Upper lobe of right lung (tissue), 1 donor: ENCODE measurements around the gene IGFL4. TPM values are rescaled to one million over a fixed set of nuclear protein-coding genes. Genes with fewer than 3 reads are reported as not detected.
"Not testable (repeated sequence)": the region's sequence is repeated elsewhere in the genome, so short reads cannot be mapped to it uniquely, and the experiment has no call there.

Experiments used
- ATAC-seq: fragments of 200-7000 bp; cut with Tn5 transposase; one replicate; pipeline ENCODE4 v1.9.1; 2020; ENCODE audit warnings: mild to moderate bottlenecking, moderate library complexity
- DNase-seq: peaks from one replicate; pipeline ENCODE4 v3.0.0-alpha.2; 2020
- H3K27ac ChIP-seq: fragments of 200-600 bp; one replicate; pipeline ENCODE4 v1.8.0; 2022
- H3K27me3 ChIP-seq: fragments of 200-600 bp; one replicate; pipeline ENCODE4 v1.8.0; 2022; ENCODE audit warnings: mild to moderate bottlenecking
- H3K36me3 ChIP-seq: fragments of 200-600 bp; one replicate; pipeline ENCODE4 v1.8.0; 2022
- H3K4me1 ChIP-seq: fragments of 200-600 bp; one replicate; pipeline ENCODE4 v1.8.0; 2022
- H3K4me3 ChIP-seq: fragments of 200-600 bp; one replicate; pipeline ENCODE4 v1.8.0; 2022; ENCODE audit warnings: mild to moderate bottlenecking
- H3K9me3 ChIP-seq: fragments of 200-600 bp; one replicate; pipeline ENCODE4 v1.8.0; 2022
- CTCF ChIP-seq: fragments of 200-600 bp; IDR thresholded peaks from one replicate; pipeline ENCODE4 v1.8.0; 2022; ENCODE audit warnings: antibody characterized with exemption
- intact Hi-C: fragments of 100-400 bp; cut with DNase I; formaldehyde crosslinking; loops from one replicate; pipeline ENCODE4 v1.11.0; 2022
- total RNA-seq: library from RNA; stranded (reverse); fragmentation: NEBNext Ultra II Directional; extraction: Animal tissue kit (Norgen Biotek cat#: 25700); gene quantifications from one replicate; pipeline ENCODE4 v1.2.1, GENCODE V29; 2021
- donor health status: DM: no; HTN: yes; CAD: no; lungs with severe emphysema.

IGFL4 gene
- total RNA-seq, 1 donor from 2014 or later = not detected

GRCh38 chr19:46081928-46082727 is 41.3 kb upstream of the IGFL4 start:
- H3K4me3 ChIP-seq = no peak overlapping the region
- peak; percentile 81 for ATAC-seq
- no peaks in the 10 kb centered on the region for H3K9me3 ChIP-seq
- intact Hi-C loops = loop anchor here (10.0 kb wide), 1 partner anchor 103 kb away; no protein-coding TSS in a partner anchor
- peaks cover 27% of the 10 kb centered on the region for H3K27me3 ChIP-seq
- H3K27ac ChIP-seq = no peak overlapping the region
- no peak for DNase-seq
- H3K4me1 ChIP-seq = peaks cover 6% of the 10 kb centered on the region
- TF ChIP-seq CTCF = peak; percentile 70
- H3K36me3 ChIP-seq = no peaks in the 10 kb centered on the region

- ATAC-seq (no peak), DNase-seq (no peak)
- Histone ChIP-seq H3K9me3 (no peaks in the 10 kb centered on the region), H3K4me3 (no peak overlapping the region), H3K27me3 (peaks cover 43% of the 10 kb centered on the region), H3K36me3 (no peaks in the 10 kb centered on the region), H3K4me1 (peaks cover 8% of the 10 kb centered on the region), H3K27ac (no peak overlapping the region)
- no peak for TF ChIP-seq CTCF
- intact Hi-C loops = loop anchor here (10.0 kb wide), 1 partner anchor 104 kb away; no protein-coding TSS in a partner anchor
These were observed 39.8 kb upstream of the IGFL4 start for GRCh38 chr19:46080561-46080960.

- no peak overlapping the region for H3K4me3 ChIP-seq
- no peak overlapping the region for H3K27ac ChIP-seq
- H3K9me3 ChIP-seq = no peaks in the 10 kb centered on the region
- intact Hi-C loops = no loop called here
- peaks cover 8% of the 10 kb centered on the region for H3K4me1 ChIP-seq
- ATAC-seq (no peak), DNase-seq (no peak)
- no peak for TF ChIP-seq CTCF
- peaks cover 53% of the 10 kb centered on the region for H3K27me3 ChIP-seq
- H3K36me3 ChIP-seq = no peaks in the 10 kb centered on the region
These were observed 38.8 kb upstream of the IGFL4 start for GRCh38 chr19:46079576-46079975.

- peak; percentile 81 for ATAC-seq
- H3K4me1 ChIP-seq, H3K9me3 ChIP-seq, DNase-seq, H3K4me3 ChIP-seq, H3K27ac ChIP-seq, H3K36me3 ChIP-seq, intact Hi-C loops: not testable (repeated sequence)
- H3K27me3 ChIP-seq = peaks cover 61% of the 10 kb centered on the region
- TF ChIP-seq CTCF = peak; percentile 40
These were observed 38.0 kb upstream of the IGFL4 start for GRCh38 chr19:46078573-46079332.

GRCh38 chr19:46077815-46078167 is 37.0 kb upstream of the IGFL4 start:
- no peak for DNase-seq
- Histone ChIP-seq H3K4me1 (peaks cover 8% of the 10 kb centered on the region), H3K9me3 (no peaks in the 10 kb centered on the region), H3K27me3 (peaks cover 64% of the 10 kb centered on the region), H3K36me3 (no peaks in the 10 kb centered on the region), H3K27ac (no peak overlapping the region), H3K4me3 (no peak overlapping the region)
- TF ChIP-seq CTCF = no peak
- intact Hi-C loops = no loop called here
- no peak for ATAC-seq
